ENCODE results near the gene CCN6.
"Not testable (repeated sequence)": the region's sequence is repeated elsewhere in the genome, so short reads cannot be mapped to it uniquely, and the experiment has no call there.

CCN6 gene

GRCh38 chr6:112049996-112050395 is 3.9 kb upstream of the CCN6 start:
- DNase-seq (ENCODE audit: low read depth in 2 of 2): no peak

- no peak for DNase-seq (ENCODE audit: low read depth in 2 of 2)
Observed at GRCh38 chr6:112050429-112050828, 3.5 kb upstream of the CCN6 start.

GRCh38 chr6:112051251-112051740 is 2.6 kb upstream of the CCN6 start:
- not testable (repeated sequence) for DNase-seq (ENCODE audit: low read depth in 2 of 2)

GRCh38 chr6:112054555-112055190 is 769 bp downstream of the CCN6 start:
- no peak for DNase-seq (ENCODE audit: low read depth in 2 of 2)

- DNase-seq (ENCODE audit: low read depth in 2 of 2): no peak
Observed at GRCh38 chr6:112058243-112059032, 4.5 kb downstream of the CCN6 start.

GRCh38 chr6:112061605-112062004 is 7.7 kb downstream of the CCN6 start:
- DNase-seq (ENCODE audit: low read depth in 2 of 2): no peak

- DNase-seq (ENCODE audit: low read depth in 2 of 2): no peak
Observed at GRCh38 chr6:112062966-112063365, 9.1 kb downstream of the CCN6 start.

GRCh38 chr6:112065426-112065986 is 11.6 kb downstream of the CCN6 start:
- DNase-seq (ENCODE audit: low read depth in 2 of 2): no peak

- no peak for DNase-seq (ENCODE audit: low read depth in 2 of 2)
Observed at GRCh38 chr6:112066606-112067005, 12.7 kb downstream of the CCN6 start.

GRCh38 chr6:112081569-112081968 is 27.7 kb downstream of the CCN6 start:
- DNase-seq (ENCODE audit: low read depth in 2 of 2): no peak

- no peak for DNase-seq (ENCODE audit: low read depth in 2 of 2)
Observed at GRCh38 chr6:112085286-112086065, 31.6 kb downstream of the CCN6 start.

GRCh38 chr6:112086744-112087135 is 32.8 kb downstream of the CCN6 start:
- DNase-seq (ENCODE audit: low read depth in 2 of 2): no peak

- DNase-seq (ENCODE audit: low read depth in 2 of 2): peak; percentile 85 to 87
Observed at GRCh38 chr6:112087136-112087911, 33.4 kb downstream of the CCN6 start, which contains the start of the genes FAM229B and TUBE1. TSS of gene FAM229B (plus strand) at chr6:112087591. CDS start at chr6:112099284, 11,693 bp downstream. TSS of gene TUBE1 (minus strand) at chr6:112087482. CDS start at chr6:112087434, 48 bp downstream.

- no peak for DNase-seq (ENCODE audit: low read depth in 2 of 2)
Observed at GRCh38 chr6:112087916-112088315, 34.0 kb downstream of the CCN6 start.

GRCh38 chr6:112096901-112097300 is 43.0 kb downstream of the CCN6 start:
- DNase-seq (ENCODE audit: low read depth in 2 of 2): no peak

- no peak for DNase-seq (ENCODE audit: low read depth in 2 of 2)
Observed at GRCh38 chr6:112100561-112100960, 46.7 kb downstream of the CCN6 start.

- DNase-seq (ENCODE audit: low read depth in 2 of 2): not testable (repeated sequence)
Observed at GRCh38 chr6:112106026-112106425, 52.1 kb downstream of the CCN6 start.

- no peak for DNase-seq (ENCODE audit: low read depth in 2 of 2)
Observed at GRCh38 chr6:112106562-112106961, 52.7 kb downstream of the CCN6 start.

GRCh38 chr6:112109262-112109661 is 55.4 kb downstream of the CCN6 start:
- no peak for DNase-seq (ENCODE audit: low read depth in 2 of 2)

GRCh38 chr6:112113431-112113830 is 59.5 kb downstream of the CCN6 start:
- DNase-seq (ENCODE audit: low read depth in 2 of 2): no peak

GRCh38 chr6:112113918-112114317 is 60.0 kb downstream of the CCN6 start:
- DNase-seq (ENCODE audit: low read depth in 2 of 2): no peak
